Calu3 (cell line): ENCODE results near the gene ATP13A3. TPM values are rescaled to one million over a fixed set of nuclear protein-coding genes. Genes with fewer than 3 reads are reported as not detected.

Experiments
- BruUV-seq: library from RNA; stranded (reverse); fragments of 400-500 nt; replicated peaks from 2 replicates; lab custom pipeline; 2021; lab: Mats Ljungman, UMichigan
- CTCF ChIA-PET: fragments of 300-600 bp; sonication (Branson Sonifier 250); formaldehyde crosslinking; loops from one replicate; lab custom pipeline; 2022; ENCODE audit warnings: antibody characterized with exemption; lab: Charles Lee
- DNase-seq: peaks from one replicate; pipeline ENCODE4 v3.0.0; 2022
- H3K27ac Mint-ChIP-seq: one replicate; pipeline ENCODE4 v1.8.0; 2022; ENCODE audit warnings: mixed read lengths; ENCODE audit not compliant: unreplicated experiment
- H3K27me3 Mint-ChIP-seq: one replicate; pipeline ENCODE4 v1.8.0; 2022; ENCODE audit warnings: mixed read lengths; ENCODE audit not compliant: unreplicated experiment
- H3K36me3 Mint-ChIP-seq: one replicate; pipeline ENCODE4 v1.8.0; 2022; ENCODE audit warnings: mild to moderate bottlenecking, moderate library complexity, mixed read lengths; ENCODE audit not compliant: insufficient read depth, unreplicated experiment
- H3K4me1 Mint-ChIP-seq: one replicate; pipeline ENCODE4 v1.8.0; 2022; ENCODE audit warnings: mild to moderate bottlenecking, low read depth, mixed read lengths; ENCODE audit not compliant: unreplicated experiment
- H3K4me3 Mint-ChIP-seq: one replicate; pipeline ENCODE4 v1.8.0; 2022; ENCODE audit warnings: mild to moderate bottlenecking, low read depth, moderate library complexity, mixed read lengths; ENCODE audit not compliant: unreplicated experiment
- H3K9me3 Mint-ChIP-seq: one replicate; pipeline ENCODE4 v1.8.0; 2022; ENCODE audit warnings: low read depth, mixed read lengths; ENCODE audit not compliant: unreplicated experiment
- intact Hi-C: fragments of 100-400 bp; cut with micrococcal nuclease; formaldehyde crosslinking; loops from one replicate; pipeline ENCODE4 v1.10.0; 2022; ENCODE audit not compliant: unreplicated experiment
- total RNA-seq: library from RNA; stranded (reverse); gene quantifications from 2 replicates; pipeline ENCODE4 v1.2.3, GENCODE V29; 2022
- TF ChIP-seq, protein P1 (sequence below): fragments of 200-600 bp; IDR thresholded peaks from one replicate; pipeline ENCODE4 v1.8.0; 2022; ENCODE audit warnings: antibody characterized with exemption; ENCODE audit not compliant: unreplicated experiment

The ATP13A3 gene
- total RNA-seq, 1 experiment from 2014 or later, result 229 TPM

DNA sequence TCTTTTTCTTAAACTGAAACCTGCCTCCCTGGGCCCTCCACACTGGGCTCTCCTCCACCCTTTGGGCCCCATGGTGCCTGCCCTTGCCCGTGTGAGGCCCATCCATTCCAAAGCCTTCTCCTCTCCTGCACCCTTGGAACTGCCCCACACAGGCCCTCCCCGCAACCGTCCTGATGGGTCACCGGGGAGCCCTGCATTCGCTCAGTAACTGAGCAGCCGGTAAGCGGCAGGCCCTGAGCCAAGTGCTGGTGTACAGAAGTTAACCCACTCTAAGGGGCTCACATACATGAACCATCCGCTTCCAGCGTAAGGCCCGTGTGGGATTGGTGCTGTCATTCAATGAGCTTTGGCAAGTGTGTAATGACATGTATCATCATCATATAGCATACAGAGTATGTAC is 111.9 kb downstream of the ATP13A3 start:
- TF ChIP-seq, protein P1, sequence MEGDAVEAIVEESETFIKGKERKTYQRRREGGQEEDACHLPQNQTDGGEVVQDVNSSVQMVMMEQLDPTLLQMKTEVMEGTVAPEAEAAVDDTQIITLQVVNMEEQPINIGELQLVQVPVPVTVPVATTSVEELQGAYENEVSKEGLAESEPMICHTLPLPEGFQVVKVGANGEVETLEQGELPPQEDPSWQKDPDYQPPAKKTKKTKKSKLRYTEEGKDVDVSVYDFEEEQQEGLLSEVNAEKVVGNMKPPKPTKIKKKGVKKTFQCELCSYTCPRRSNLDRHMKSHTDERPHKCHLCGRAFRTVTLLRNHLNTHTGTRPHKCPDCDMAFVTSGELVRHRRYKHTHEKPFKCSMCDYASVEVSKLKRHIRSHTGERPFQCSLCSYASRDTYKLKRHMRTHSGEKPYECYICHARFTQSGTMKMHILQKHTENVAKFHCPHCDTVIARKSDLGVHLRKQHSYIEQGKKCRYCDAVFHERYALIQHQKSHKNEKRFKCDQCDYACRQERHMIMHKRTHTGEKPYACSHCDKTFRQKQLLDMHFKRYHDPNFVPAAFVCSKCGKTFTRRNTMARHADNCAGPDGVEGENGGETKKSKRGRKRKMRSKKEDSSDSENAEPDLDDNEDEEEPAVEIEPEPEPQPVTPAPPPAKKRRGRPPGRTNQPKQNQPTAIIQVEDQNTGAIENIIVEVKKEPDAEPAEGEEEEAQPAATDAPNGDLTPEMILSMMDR, result no peak
- intact Hi-C loops, result no loop called here
- DNase-seq, result no peak
- H3K9me3 Mint-ChIP-seq, result no peaks in the 10 kb centered on the region
- BruUV-seq, result no TSS peak
- no peaks in the 10 kb centered on the region for H3K36me3 Mint-ChIP-seq
- peaks cover 3% of the 10 kb centered on the region for H3K4me1 Mint-ChIP-seq
- peaks cover 97% of the 10 kb centered on the region for H3K27me3 Mint-ChIP-seq
- H3K27ac Mint-ChIP-seq, result no peak overlapping the region
- CTCF ChIA-PET, result interaction anchor here (0.6 kb wide), 1 partner anchor 464 kb away, joined by 4 read pairs; no protein-coding TSS in a partner anchor
- no peak overlapping the region for H3K4me3 Mint-ChIP-seq

DNA sequence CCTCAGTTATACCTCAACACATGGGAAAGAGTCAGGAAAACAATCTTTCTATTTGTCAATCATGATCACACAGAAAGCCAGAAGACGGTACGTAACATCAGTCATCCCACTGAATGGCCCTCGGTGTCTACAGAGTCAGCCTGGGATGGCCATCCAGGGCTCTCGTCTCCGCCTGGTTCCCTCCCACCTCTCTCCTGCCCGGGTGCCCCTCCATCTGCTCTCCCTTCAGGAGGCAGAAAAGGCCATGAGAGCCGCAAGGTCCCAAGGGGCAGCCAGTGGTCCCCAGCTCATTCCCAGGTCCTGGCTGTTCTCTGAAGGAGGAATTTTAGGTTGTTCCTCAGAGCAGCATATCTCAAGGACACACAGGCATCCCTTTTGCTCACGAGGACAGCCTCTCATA is 112.9 kb downstream of the ATP13A3 start:
- H3K36me3 Mint-ChIP-seq, result no peaks in the 10 kb centered on the region
- no peak overlapping the region for H3K4me3 Mint-ChIP-seq
- BruUV-seq, result no TSS peak
- H3K4me1 Mint-ChIP-seq, result peaks cover 12% of the 10 kb centered on the region
- DNase-seq, result no peak
- H3K27ac Mint-ChIP-seq, result no peak overlapping the region
- CTCF ChIA-PET, result no interaction called here
- intact Hi-C loops, result no loop called here
- H3K9me3 Mint-ChIP-seq, result no peaks in the 10 kb centered on the region
- TF ChIP-seq, protein P1, result no peak
- peaks cover 97% of the 10 kb centered on the region for H3K27me3 Mint-ChIP-seq

DNA sequence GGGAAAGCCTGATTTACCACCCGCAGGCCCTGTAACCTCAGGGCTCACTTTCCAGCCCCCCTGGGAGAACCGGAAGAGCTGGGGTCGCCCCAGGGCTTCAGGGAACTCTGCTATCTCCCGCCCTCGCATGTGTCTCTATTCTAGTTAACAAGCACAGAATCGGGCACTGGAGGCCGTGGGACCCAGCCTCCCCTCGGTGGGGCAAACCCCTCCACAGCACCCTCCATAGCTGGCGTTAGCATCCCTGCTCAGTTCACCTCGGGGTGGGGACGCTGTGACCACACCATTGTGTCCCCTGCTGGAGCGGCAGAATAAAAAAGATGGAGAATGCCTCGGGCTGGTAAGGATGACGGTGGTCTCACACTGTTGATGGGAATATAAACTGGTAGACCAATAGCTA is 113.8 kb downstream of the ATP13A3 start:
- no TSS peak for BruUV-seq
- Mint-ChIP-seq H3K4me1 (peaks cover 12% of the 10 kb centered on the region), H3K9me3 (no peaks in the 10 kb centered on the region), H3K4me3 (no peak overlapping the region), H3K27ac (no peak overlapping the region), H3K36me3 (no peaks in the 10 kb centered on the region), H3K27me3 (peaks cover 97% of the 10 kb centered on the region)
- intact Hi-C loops, result no loop called here
- TF ChIP-seq, protein P1, result no peak
- CTCF ChIA-PET, result no interaction called here
- DNase-seq, result no peak

DNA sequence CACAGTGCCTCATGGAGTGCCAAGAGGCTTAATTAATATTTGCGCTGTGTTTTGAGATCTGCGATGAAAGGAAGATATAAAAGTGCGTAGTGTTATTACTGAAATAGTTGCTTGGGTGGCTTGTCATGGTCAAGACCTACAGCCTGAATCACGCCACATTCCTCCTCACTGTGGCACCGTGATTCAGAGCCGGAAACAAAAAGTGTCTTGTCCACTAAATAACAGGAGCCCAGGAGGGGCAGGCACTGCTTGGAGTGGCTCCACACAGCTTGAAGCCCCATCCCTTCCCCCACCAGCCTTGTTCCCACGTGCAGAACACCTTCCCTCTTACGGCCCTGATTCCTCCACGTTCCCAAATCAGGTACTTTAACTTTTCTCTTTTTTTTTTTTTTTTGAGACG is 116.0 kb downstream of the ATP13A3 start:
- H3K36me3 Mint-ChIP-seq, result no peaks in the 10 kb centered on the region
- no peak overlapping the region for H3K4me3 Mint-ChIP-seq
- DNase-seq, result no peak
- H3K9me3 Mint-ChIP-seq, result no peaks in the 10 kb centered on the region
- BruUV-seq, result no TSS peak
- CTCF ChIA-PET, result interaction anchor here (0.7 kb wide), 1 partner anchor 9 kb away, joined by 7 read pairs; no protein-coding TSS in a partner anchor
- TF ChIP-seq, protein P1, result no peak
- intact Hi-C loops, result no loop called here
- H3K4me1 Mint-ChIP-seq, result peaks cover 12% of the 10 kb centered on the region
- peaks cover 97% of the 10 kb centered on the region for H3K27me3 Mint-ChIP-seq
- H3K27ac Mint-ChIP-seq, result no peak overlapping the region
